DMS153 treated with DMSO at 0.1 percent for 48 hours (cell line): Measurements from ENCODE around the gene ALKBH4.
"Not testable (repeated sequence)": the region's sequence is repeated elsewhere in the genome, so short reads cannot be mapped to it uniquely, and the experiment has no call there.

ENCODE experiments used
- DNase-seq: peaks from one replicate; lab custom pipeline; 2025; ENCODE audit not compliant: unreplicated experiment; lab: John Stamatoyannopoulos, UW

ALKBH4 gene

DNA sequence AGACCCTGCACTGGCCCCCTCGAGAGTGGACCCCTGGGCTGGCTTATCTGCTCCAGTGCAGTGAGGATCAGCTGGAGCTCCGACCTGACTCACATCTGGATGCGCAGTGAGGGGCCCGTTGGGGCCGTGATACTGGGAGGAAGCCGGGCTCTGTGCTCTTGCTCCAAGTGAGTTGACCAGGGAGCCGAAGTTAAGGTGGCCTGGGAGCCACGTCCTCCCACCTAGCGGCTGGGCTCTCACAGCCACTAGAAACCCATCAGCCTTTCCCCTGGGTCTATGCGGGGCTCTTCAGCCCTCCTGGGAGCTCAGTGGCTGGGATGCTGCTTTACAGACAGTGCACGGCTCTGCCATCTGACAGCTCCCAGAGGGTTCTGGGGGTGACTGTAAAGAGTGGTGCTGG, 9.1 kb downstream of the ALKBH4 start:
- no peak for DNase-seq

DNA sequence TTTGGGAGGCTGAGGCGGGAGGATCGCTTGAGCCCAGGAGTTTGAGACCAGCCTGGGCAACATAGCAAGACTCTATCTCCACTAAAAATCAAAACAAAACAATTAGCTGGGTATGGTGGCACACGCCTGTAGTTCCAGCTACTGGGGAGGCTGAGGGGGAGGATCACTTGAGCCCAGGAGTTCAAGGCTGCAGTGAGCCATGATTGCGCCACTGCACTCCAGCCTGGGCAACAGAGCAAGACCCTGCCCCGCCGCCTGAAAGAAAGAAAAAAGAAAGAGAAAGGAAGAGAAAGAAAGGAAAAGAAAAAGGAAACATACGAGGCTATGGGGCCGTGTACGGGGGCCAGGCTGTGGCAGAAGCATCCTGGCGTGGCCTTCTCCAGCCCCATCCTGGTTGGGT, 9.7 kb downstream of the ALKBH4 start:
- not testable (repeated sequence) for DNase-seq

DNA sequence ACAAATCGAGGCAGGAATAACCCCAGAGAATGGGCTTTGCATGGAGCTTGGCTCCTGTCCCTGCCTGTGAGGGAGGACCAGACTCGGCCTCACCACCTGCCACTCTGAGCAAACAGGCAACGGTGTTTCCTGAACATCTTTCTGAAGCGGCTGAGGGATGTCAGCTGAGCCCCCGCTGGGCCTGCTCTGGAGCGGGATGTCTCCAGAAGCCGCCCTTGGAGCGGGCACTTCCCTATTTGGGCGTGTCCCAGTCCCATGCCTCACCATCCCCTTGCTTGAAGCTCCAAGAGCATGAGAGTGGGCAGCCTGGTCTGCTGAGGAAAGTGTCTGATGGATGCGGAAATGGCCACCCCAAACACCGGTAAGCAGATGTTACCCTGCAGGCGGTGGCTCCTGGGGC, 10.2 kb downstream of the ALKBH4 start:
- no peak for DNase-seq

- DNase-seq = no peak
These were observed 11.3 kb downstream of the ALKBH4 start for GRCh38 chr7:102453319-102453718.

DNA sequence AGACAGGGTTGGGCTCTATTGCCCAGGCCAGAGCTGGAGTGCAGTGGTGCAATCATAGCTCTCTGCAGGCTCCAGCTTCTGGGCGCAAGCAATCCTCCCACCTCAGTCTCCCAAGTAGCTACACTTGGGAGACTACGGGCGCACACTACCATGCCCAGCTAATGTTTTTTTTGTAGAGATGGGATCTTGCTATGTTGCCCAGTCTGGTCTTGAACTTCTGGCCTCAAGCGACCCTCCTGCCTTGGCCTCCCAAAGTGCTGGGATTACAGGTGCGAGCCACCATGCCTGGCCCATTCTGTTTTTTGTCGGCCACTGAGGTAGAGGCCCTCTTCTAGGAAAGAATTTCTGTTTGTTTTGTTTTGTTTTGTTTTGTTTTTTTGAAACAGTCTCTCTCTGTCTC, 12.2 kb downstream of the ALKBH4 start:
- no peak for DNase-seq

DNA sequence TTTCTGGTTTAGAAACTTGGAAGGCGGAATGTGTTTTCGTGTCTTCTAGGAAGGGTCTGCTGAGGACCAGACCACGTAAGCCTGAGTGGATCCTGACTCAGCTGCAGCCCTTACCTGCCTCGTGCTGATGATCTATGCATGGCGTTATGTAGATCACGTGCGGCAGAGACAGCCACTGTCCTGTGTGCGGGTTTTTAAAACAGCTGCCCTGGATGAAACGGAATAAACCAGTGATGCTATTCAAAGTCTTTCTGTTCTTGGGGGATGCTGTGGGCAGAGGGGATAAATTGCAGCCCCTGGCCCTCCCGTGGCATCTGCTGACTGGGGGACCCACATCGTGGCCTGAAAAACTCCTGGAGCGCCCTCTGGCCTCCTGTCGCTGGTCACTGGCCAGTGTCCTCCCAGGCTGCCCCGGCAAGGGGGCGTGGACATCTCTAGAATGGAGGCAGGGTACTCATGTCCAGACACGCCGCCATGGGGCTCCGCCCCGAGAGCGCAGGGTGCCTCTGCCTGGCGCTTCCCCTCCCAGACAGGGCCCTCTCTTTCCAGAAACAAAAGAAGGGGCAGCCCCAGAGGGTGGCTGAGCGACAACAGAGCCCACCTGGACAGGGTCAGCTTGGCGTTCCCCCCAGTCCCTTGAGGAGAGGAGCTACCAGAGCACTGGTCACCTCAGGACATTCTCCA, 13.2 kb downstream of the ALKBH4 start:
- DNase-seq = peak; percentile 51

DNA sequence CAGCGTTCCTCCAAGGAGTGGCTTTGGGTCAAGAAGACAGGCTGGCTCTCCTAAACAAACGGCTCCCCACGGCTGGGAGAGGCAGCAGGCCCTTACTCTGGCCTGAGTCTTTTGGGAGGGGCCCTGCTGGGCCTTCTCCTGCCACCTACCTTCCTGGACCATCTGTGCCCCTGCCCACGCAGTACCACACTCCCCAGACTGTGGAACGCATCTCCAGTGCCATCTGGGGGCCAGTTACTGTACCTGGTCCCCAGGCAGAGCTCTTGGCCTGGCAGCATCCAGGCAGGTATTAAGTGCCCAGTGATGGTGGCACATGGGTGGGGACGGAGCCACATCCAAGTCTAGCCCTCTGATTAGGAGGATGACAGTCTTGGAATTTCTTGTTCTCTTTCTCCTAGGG, 14.4 kb downstream of the ALKBH4 start:
- DNase-seq = no peak

DNA sequence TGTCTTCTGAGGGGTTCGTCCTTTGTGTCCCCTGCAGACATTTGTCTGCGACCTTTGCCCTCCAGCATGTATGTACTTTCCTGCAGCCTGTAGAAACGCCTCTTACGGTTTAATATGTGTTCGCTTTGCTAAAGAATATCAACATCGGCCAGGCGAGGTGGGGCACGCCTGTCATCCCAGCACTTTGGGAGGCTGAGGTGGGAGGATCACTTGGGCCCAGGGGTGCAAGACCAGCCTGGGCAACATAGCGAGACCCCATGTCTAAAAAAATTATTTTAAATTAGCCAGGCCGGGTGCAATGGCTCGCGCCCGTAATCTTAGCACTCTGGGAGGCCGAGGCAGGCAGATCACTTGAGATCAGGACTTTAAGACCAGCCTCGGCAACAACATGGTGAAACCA, 15.5 kb downstream of the ALKBH4 start:
- no peak for DNase-seq

- no peak for DNase-seq
These were observed 17.4 kb downstream of the ALKBH4 start for GRCh38 chr7:102447311-102447710.

- no peak for DNase-seq
These were observed 18.1 kb downstream of the ALKBH4 start for GRCh38 chr7:102446387-102447156.

- no peak for DNase-seq
These were observed 19.0 kb downstream of the ALKBH4 start for GRCh38 chr7:102445674-102446071.

DNA sequence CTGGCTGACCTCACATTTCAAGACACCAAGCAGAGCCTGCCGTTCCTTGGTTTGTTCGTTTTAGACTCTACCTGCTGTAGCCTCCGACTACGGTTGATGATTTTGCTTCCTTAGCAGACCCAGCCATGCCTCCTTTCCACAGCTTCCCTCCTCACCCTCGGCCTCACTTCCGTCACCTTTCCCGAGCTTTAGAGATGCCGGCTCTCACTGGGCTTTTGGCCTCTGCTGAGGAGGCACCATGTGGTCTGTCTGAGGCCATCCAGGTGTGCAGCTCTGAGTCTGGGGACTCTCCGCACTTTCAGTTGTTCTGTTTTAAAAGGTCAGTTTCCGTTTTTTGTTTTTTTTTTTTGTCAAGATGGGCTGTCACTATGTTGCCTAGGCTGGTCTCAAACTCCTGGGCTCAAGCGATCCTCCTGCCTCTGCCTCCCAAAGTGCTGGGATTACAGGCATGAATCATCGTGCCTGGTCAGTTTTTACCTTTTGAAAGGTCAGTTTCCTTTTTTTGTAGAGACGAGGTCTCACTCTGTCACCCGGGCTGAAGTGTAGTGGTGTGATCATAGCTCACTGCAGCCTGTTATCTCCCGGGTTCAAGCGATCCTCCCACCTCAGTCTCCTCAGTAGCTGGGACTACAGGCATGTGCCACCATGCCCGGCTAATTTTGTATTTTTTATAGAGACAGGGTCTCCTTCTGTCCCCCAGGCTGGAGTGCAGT, 19.5 kb downstream of the ALKBH4 start:
- no peak for DNase-seq

DNA sequence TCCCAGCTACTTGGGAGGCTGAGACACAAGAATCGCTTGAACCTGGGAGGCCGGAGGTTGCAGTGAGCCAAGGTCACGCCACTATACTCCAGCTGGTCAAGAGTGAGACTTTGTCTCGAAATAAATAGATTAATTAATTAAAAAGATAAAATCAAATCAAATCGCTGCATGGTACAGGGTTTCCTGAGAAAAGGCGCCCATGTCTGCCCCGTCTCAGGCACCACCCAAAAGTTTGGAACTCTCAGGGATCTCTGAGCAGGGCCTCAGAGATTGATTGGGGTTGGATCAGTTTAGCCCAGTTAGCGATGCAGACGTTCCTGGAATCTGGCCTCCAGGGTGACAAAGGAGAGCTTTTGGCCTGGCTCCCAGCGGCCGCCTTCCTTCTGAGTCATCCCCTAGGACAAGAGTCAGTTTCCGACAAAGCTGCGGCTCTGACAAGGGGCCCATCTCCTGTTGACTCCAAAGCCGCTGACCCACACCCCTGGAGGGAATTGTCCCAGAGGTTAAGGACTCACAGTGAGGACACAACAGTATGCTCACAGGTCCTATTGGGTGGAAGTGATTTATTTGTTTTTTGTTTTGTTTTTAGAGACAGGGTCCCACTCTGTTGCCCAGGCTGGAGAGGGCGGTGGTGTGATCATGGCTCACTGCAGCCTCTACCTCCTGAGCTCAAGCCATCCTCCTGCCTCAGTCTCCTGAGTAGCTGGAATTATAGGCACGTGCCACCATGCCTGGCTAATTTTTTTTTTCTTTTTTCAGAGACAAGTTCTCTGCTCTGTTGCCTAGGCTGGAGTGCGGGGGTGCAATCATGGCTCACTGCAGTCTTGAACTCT, 24.5 kb downstream of the ALKBH4 start:
- DNase-seq = no peak

DNA sequence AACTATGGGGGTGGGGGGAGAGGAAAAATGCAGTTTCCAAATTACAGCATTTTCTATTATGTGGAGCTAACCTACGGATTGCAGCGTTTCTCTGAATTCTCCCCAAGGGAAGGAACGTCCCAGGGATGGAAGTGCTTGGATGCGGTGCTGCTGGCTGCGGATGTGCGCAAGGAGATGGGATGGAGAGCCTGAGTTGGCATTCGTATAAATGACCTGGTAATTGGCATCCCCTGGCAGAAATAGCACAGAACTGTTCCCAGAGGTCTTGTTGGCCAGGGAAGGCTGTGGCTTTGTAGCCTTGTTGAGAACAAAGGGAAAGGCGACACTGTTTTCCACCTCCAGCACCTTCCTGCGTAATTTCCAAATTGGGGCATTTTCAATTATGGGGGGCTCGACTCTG, 28.5 kb downstream of the ALKBH4 start:
- DNase-seq = no peak

GRCh38 chr7:102434039-102434486, 30.6 kb downstream of the ALKBH4 start:
- DNase-seq = no peak

DNA sequence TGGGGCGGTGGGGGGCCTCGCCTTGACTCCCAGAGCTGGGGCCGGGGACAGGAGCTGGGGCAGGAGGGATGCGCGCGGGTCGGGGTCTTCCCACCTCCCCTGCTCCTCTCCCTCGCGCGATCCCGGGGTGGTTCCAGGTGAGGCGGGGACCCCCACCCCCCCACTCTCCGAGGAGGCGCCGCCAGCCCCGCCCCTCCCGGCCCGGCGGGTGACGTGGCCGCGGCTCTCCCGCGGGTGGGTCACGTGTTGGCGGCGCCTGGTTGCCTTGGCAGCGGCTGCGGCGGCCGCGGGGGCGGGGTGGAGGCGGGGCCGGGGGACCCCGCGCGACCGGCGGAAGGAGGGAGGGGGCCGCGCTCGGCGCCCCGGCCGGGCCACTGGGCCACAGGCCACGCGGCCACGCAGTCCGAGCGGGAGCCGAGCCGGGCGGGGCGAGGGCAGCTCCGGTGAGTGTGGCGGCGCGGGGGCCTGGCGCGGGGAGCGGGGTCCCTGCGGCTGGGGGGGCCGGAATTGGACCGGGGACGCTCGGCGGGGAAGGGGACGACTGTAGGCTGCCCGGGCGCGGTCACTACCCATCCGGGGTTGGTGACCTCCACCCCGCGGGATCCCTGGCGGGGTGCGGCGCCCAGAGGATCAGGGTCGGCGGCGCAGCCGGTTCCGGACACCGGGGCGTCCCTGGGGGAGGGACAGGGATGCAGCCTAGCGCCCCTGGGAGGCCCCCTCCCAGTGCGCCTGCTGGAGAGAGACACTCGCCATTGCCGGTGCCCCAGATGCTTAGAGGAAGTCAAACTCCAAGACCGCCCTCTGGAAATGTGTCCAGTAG, 31.2 kb downstream of the ALKBH4 start, which contains the start of gene ORAI2:
TSS of gene ORAI2 (plus strand) at position 357 of the 820 bp plus-strand sequence. CDS start 5,382 bp downstream, outside the sequence.
- DNase-seq = peak; percentile 12

DNA sequence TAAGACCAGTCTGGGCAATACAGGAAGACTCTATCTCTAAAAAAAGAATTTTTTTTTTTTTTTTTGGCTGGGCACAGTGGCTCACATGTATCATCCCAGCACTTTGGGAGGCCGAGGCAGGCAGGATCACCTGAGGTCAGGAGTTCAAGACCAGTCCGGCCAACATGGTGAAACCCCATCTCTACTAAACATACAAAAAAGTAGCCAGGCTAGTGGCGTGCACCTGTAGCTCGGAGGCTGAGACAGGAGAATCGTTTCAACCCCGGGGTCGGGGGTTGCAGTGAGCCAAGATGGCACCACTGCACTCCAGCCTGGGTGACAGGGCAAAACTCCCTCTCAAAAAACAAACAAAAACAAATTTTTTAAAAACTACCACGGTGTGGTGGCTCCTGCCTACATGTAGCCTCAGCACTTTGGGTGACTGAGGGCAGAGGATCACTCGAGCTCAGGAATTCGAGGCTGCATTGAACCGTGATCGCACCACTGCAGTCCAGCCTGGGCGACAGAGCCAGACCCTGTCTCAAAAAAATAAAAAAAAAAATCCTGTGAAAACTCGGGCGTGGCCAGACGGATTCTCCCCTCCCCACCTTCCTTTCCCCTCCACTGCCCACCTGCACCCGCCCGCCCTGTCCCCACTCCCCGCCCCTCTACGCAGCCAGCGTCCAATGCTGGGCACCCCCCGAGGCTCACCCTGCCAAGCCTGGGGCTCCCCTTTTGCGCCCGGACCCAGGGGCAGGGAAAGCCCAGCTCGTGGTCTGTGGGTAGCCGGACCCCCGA, 32.0 kb downstream of the ALKBH4 start:
- DNase-seq = no peak

DNA sequence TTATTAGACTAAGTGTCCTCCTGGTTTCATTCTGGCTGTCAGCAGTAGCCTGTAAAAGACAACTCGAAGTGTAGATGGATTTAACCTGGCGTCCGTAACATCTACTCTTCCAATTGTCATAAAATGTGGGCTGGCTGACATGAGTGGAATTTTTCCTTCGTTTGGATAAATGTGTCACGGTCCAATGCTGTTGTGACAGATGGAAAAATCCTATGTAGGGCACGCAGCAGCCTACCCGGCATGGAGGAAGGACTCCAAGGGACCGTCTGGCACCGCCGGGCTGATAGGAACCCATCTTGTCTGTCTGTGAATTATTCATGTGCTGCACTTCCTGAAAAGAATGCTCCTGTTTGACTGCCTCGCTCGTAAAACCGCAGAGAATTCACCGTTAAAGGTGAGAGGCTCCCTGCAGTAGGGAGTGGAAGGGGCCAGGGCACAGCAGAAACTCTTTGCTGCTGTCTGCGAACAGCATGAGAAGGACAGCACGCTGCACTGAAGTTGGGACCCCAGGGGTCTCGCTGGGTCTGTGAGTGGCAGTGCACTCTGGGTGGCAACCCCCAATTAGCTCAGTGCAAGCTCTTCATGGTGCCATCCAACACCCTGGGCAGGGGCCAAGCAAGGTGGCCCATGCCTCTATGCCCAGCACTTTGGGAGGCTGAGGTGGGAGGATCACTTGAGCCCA, 32.9 kb downstream of the ALKBH4 start:
- peak; percentile 57 for DNase-seq
